ENCODE results near the gene KCTD3. TPM values are rescaled to one million over a fixed set of nuclear protein-coding genes. Genes with fewer than 3 reads are reported as not detected.

The KCTD3 gene
- total and polyA plus RNA-seq, 5 experiments from 2014 or later = 0.34 to 1.6 (median 1.4) TPM

- Mint-ChIP-seq H3K4me1 (peaks cover 0 to 1% (median 0%) of the 10 kb centered on the region in 4 donors), H3K4me3 (no peak overlapping the region), H3K27me3 (peaks cover 0 to 26% (median 6%) of the 10 kb centered on the region in 5 donors), H3K9me3 (no peaks in the 10 kb centered on the region), H3K36me3 (no peaks in the 10 kb centered on the region), H3K27ac (no peak overlapping the region)
- ATAC-seq (no peak), DNase-seq (no peak)
- POLR2A ChIA-PET = no interaction called here
These were observed 83.5 kb downstream of the KCTD3 start for GRCh38 chr1:215650446-215651149.

GRCh38 chr1:215651867-215652266, 84.8 kb downstream of the KCTD3 start:
- H3K4me3 Mint-ChIP-seq = no peak overlapping the region
- POLR2A ChIA-PET = no interaction called here
- no peak for ATAC-seq
- no peaks in the 10 kb centered on the region for H3K36me3 Mint-ChIP-seq
- peaks cover 0 to 1% (median 0%) of the 10 kb centered on the region in 4 donors for H3K4me1 Mint-ChIP-seq
- no peak overlapping the region for H3K27ac Mint-ChIP-seq
- H3K27me3 Mint-ChIP-seq = peaks cover 0 to 26% (median 6%) of the 10 kb centered on the region in 5 donors
- no peaks in the 10 kb centered on the region for H3K9me3 Mint-ChIP-seq
- no peak for DNase-seq

GRCh38 chr1:215652371-215652770, 85.3 kb downstream of the KCTD3 start:
- peaks cover 0 to 26% (median 7%) of the 10 kb centered on the region in 5 donors for H3K27me3 Mint-ChIP-seq
- POLR2A ChIA-PET = no interaction called here
- H3K36me3 Mint-ChIP-seq = no peaks in the 10 kb centered on the region
- H3K9me3 Mint-ChIP-seq = no peaks in the 10 kb centered on the region
- no peak for DNase-seq
- H3K4me3 Mint-ChIP-seq = no peak overlapping the region
- no peak overlapping the region for H3K27ac Mint-ChIP-seq
- no peak for ATAC-seq
- peaks cover 0 to 1% (median 0%) of the 10 kb centered on the region in 4 donors for H3K4me1 Mint-ChIP-seq

GRCh38 chr1:215657047-215657446, 89.9 kb downstream of the KCTD3 start:
- H3K4me3 Mint-ChIP-seq = no peak overlapping the region
- H3K27me3 Mint-ChIP-seq = peaks cover 0 to 11% (median 4%) of the 10 kb centered on the region in 5 donors
- H3K9me3 Mint-ChIP-seq = peaks cover 0 to 2% (median 0%) of the 10 kb centered on the region in 9 donors
- H3K4me1 Mint-ChIP-seq = no peaks in the 10 kb centered on the region
- no peak overlapping the region for H3K27ac Mint-ChIP-seq
- ATAC-seq (no peak), DNase-seq (no peak)
- no peaks in the 10 kb centered on the region for H3K36me3 Mint-ChIP-seq
- POLR2A ChIA-PET = no interaction called here

DNA sequence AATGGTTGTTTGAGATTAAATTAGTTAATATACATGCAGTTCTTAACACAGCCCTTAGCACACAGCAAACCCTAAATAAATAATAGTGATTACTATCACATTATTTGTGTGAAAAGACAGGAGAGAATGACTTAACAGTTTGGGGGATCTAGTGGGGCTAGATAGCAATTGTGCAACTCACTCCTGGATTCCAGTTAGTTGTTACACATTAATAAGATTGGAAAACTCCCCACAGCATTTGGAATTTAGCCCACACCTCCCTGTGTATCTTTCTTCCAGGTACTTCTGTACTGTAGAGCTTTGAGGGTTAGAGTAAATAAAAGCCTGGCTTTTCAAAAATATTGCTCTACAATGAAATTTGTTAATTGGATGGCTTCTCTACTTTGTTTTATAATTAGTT, 93.2 kb downstream of the KCTD3 start:
- no peaks in the 10 kb centered on the region for H3K36me3 Mint-ChIP-seq
- no peak overlapping the region for H3K27ac Mint-ChIP-seq
- POLR2A ChIA-PET = no interaction called here
- H3K9me3 Mint-ChIP-seq = peaks cover 0 to 4% (median 0%) of the 10 kb centered on the region in 9 donors
- H3K4me3 Mint-ChIP-seq = no peak overlapping the region
- DNase-seq (no peak), ATAC-seq (no peak)
- peaks cover 0 to 11% (median 6%) of the 10 kb centered on the region in 5 donors for H3K27me3 Mint-ChIP-seq
- H3K4me1 Mint-ChIP-seq = no peaks in the 10 kb centered on the region

- H3K4me1 Mint-ChIP-seq = no peaks in the 10 kb centered on the region
- no peak overlapping the region for H3K4me3 Mint-ChIP-seq
- peaks cover 0 to 4% (median 0%) of the 10 kb centered on the region in 9 donors for H3K9me3 Mint-ChIP-seq
- peaks cover 0 to 11% (median 6%) of the 10 kb centered on the region in 5 donors for H3K27me3 Mint-ChIP-seq
- ATAC-seq (no peak), DNase-seq (no peak)
- H3K27ac Mint-ChIP-seq = no peak overlapping the region
- POLR2A ChIA-PET = no interaction called here
- no peaks in the 10 kb centered on the region for H3K36me3 Mint-ChIP-seq
These were observed 93.9 kb downstream of the KCTD3 start for GRCh38 chr1:215661033-215661432.

DNA sequence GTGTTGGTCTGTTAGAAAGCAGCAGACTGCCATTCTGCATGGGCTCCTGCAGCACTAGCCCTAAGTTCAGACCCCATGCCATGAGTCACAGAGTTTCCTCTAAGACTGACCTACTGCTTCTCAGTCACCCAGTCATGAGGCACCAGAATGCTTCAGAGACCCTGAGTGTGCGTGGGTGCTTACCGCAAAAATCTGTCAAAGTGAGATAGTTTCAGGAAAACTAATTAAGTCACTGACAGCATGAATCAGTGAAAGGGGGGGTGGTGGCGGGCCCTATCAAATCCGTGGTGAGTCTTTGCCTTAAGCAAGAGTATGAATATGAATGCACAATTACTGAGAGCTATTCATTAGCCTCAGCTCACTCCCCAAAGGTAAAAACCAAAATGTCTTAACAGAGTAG, 98.1 kb downstream of the KCTD3 start:
- ATAC-seq (no peak), DNase-seq (no peak)
- H3K9me3 Mint-ChIP-seq = peaks cover 0 to 7% (median 0%) of the 10 kb centered on the region in 9 donors
- POLR2A ChIA-PET = no interaction called here
- H3K4me3 Mint-ChIP-seq = no peak overlapping the region
- H3K36me3 Mint-ChIP-seq = no peaks in the 10 kb centered on the region
- no peak overlapping the region for H3K27ac Mint-ChIP-seq
- H3K4me1 Mint-ChIP-seq = no peaks in the 10 kb centered on the region
- peaks cover 0 to 3% (median 0%) of the 10 kb centered on the region in 5 donors for H3K27me3 Mint-ChIP-seq

- H3K4me1 Mint-ChIP-seq = no peaks in the 10 kb centered on the region
- no peak overlapping the region for H3K27ac Mint-ChIP-seq
- H3K36me3 Mint-ChIP-seq = no peaks in the 10 kb centered on the region
- peaks cover 0 to 4% (median 1%) of the 10 kb centered on the region in 5 donors for H3K27me3 Mint-ChIP-seq
- H3K4me3 Mint-ChIP-seq = no peak overlapping the region
- ATAC-seq = no peak
- no peak for DNase-seq
- H3K9me3 Mint-ChIP-seq = peaks cover 0 to 7% (median 0%) of the 10 kb centered on the region in 9 donors
- POLR2A ChIA-PET = no interaction called here
These were observed 100.7 kb downstream of the KCTD3 start for GRCh38 chr1:215667761-215668160.

GRCh38 chr1:215669806-215670491, 102.8 kb downstream of the KCTD3 start:
- Mint-ChIP-seq H3K9me3 (peaks cover 0 to 7% (median 0%) of the 10 kb centered on the region in 9 donors), H3K4me1 (no peaks in the 10 kb centered on the region), H3K27ac (no peak overlapping the region), H3K4me3 (no peak overlapping the region), H3K27me3 (peaks cover 0 to 4% (median 0%) of the 10 kb centered on the region in 5 donors), H3K36me3 (no peaks in the 10 kb centered on the region)
- POLR2A ChIA-PET = no interaction called here
- no peak for ATAC-seq
- no peak for DNase-seq

Measured in naive thymus-derived CD8-positive, alpha-beta T cell (primary cell).